Measurements from ENCODE around the gene ELOVL4.

The ELOVL4 gene

DNA sequence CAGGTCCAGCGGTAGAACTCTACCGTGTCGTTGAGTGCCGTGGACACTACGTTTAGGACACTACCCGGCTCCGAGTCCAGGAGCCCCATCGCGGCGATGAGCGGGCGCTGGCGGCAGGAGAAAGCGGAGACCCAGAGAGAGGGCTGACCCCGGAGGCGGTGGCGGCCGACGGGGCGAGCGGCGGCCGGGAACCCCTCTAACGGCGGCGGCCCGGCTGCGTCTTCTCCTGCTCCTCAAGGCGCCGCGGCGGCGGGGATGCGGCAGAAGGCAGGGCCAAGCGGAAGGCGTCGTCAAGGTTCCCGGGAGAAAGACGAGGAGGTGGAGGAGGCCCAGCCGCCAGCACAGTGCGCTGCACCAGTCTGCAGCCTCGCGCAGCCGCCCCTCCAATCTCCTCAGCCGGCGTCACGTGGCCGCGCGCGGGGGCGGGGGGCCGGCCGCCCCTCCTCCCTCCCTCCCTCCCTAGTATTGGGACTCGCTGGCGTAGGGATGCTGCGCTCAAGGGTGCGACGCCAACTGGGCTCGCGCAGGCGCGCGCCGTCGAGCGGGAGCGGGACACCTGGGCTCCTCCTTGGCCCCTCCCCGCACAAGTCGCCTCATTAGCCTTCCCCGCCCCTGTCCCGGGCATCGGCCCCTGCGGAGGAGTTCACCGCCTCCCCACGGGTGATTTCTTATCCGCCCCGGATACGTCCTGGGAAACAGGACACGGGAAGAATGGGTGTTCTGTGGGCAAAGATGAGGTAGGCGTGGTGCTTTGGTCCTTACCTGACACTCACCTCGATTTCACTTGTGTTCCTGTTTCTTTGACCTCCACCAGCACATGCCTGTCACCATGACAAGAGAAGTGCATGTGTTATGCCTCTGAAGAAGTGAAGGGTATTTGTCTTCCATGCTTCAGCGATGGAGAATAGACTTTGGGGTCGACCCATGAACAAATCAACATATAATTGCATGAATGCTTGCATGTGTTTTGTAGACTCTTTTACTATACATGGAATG lies at the start of gene ELOVL4:
ELOVL4 (minus strand) TSS at position 363 of the 996 bp plus-strand sequence; CDS start at position 89, 274 bp downstream.
- no peak for DNase-seq

DNA sequence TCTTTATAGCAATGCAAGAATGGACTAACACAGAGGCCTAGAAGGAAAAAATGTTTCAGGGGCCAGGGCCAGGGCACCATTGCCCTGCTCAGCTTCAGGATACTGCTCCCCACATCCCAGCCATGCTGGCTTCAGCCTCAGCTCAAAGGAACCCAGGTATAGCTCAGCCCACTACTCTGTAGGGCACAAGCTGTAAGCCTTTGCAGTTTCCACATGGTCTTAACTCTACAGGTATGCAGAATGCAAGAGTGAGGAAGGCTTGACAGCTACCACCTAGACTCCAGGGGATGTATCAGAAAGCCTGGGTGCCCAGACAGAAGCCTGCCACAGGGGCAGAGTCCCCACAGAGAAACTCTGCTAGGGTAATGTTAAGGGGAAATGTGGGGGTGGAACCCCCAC lies 46.6 kb upstream of the ELOVL4 start:
- no peak for DNase-seq

DNA sequence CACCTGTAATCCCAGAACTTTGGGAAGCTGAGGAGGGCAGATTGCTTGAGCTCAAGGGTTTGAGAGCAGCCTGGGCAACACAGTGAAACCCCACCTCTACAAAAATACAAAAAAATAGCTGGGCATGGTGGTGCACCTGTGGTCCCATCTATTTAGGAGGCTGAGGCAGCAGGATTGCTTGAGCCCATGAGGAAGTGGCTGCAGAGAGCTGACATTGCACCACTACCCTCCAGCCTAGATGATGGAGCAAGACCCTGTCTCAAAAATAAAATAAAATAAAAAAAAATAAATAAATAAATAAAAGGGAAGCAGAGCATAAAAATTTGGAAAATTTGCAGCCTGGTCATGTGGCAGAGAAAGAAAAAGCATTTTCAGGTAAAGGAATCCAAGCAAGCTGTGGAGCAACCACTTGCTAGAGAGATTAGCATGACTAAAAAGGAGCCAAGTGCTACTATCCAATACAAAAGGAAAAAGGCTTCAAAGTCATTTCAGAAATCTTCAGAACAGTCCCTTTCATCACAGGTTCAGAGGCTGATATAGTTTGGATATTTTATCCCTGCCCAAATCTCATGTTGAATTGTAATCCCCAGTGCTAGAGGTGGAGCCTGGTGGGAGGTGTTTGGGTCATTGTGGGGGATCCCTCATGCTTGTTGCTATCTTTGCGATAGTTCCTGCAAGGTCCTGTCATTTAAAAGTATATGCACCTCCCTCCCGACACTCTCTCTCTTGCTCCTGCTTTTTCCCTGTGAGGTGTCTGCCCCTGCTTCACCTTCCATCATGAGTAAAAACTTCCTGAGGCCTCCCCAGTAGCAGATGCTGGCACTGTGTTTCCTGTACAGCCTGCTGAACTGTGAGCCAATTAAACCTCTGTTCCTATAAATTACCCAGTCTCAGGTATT lies 45.9 kb upstream of the ELOVL4 start:
- no peak for DNase-seq

DNA sequence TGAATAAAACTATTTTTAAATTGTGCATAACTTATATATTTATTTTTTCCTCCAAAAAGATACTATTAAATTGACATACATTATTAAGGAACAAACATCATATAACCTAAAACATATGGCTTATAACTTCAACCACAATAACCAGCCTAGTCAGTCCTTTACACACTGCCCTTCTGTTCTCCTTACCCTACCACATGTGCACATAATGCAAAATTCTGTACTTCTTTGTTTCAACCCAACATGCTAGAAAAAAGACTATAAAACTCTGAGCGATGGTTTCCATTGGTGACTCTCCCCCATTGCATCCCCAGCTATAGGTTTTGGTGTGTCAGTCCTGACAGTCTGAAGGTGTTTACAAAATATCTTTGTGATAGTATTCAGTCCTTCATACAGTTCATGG lies 42.3 kb upstream of the ELOVL4 start:
- DNase-seq: no peak

DNA sequence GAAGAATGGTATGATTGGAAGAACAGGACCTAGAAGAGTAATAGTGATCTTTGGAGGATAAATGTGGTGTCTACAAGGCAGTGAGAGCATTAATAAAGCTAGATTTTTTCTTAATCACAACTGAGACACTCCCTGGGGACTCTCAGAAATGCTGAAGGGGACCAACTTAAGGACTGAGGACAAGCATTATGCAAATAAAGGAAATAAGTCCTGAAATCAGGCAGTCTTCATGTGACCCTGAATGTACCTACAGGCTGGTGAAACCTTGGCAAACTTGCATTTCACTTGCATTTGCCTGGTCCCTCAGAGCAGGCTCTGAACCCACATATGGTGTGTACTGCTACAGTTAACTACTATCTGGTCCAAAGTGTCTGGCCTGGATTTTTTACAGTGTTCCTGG lies 37.8 kb upstream of the ELOVL4 start:
- no peak for DNase-seq

DNA sequence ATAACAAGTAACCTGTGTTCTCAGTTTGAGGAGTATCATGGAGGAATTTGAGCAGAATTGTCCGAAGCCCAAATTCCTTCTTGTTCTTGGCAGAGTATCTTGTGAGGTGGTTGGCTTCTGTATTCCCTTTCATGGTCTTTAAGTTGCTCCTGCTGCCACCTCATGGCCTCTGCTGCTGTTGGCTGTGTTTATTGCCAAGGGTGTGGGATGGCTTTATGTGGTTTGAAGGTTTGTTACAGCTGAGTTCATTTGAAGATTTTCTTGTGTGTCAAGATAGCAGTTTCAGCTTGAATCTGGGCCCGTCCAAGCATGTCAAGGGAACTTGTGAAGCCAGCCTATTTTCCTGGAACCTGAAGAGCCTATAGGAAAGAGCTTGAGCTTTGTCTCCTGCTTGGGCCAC lies 36.9 kb upstream of the ELOVL4 start:
- peak; percentile 6 for DNase-seq

DNA sequence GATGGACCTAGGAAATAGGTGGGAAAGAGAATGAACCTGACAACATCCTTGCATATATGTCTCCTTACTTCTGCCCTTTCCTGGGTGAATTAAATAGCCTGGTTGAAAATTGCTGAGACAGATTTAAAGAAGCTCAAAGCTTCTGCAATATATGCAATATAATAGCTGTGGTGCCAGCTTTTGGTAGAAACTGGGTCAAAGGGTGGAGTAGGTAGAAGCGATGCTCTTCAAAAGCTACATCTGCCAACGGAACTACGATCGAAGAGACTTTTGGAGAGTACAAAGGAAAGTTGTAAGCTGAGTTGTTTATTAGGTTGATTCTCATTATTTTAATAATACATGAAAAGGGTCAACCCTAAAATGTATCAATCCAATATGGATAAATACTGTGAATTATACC lies 34.3 kb upstream of the ELOVL4 start:
- DNase-seq: no peak

DNA sequence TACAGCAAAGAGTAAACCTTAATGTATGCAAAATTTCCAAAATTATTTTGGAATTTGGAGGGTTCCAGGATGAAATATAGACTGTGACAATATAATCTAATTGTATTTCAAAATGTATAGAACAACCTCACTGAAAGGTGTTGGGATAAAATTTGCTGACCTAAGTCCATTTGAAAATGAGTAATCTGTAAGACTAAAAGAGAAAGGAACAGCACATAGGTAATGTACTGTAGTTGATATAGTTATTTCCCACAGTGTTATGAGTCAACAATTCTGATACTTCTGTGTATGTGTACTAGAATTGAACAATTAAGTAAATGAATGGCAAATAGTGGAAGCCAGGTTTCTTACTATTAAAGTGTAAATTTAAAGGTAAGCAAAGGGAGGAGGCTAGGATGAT lies 23.8 kb upstream of the ELOVL4 start:
- no peak for DNase-seq

DNA sequence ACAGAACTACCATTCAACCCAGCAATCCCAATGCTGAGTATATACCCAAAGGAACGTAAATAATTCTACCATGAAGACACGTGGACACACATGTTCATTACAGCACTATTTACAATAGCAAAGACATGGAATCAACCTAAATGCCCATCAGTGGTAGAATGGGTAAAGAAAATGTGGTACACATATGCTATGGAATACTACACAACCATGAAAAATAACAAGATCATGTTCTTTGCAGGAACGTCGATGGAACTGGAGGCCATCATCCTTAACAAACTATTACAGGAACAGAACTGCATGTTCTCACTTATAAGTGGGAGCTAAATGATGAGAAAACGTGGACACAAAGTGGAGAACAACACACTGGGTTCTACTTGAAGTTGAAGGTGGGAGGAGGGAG lies 22.4 kb upstream of the ELOVL4 start:
- DNase-seq: no peak

DNA sequence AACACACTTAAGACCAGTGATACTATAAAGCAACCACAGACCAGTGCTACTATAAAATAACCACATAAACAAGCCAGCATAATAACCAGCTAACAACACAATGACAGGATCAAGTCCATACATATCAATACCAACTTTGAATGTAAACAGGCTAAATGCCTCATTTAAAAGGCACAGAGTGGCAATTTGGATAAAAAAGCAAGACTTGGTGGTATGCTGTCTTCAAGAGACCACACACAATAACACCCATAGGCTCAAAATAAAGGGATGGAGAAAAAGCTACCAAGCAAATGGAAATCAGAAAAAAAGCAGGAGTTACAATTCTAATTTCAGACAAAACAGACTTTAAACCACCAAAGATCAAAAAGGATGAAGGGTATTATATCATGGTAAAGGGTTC lies 19.8 kb upstream of the ELOVL4 start:
- no peak for DNase-seq

DNA sequence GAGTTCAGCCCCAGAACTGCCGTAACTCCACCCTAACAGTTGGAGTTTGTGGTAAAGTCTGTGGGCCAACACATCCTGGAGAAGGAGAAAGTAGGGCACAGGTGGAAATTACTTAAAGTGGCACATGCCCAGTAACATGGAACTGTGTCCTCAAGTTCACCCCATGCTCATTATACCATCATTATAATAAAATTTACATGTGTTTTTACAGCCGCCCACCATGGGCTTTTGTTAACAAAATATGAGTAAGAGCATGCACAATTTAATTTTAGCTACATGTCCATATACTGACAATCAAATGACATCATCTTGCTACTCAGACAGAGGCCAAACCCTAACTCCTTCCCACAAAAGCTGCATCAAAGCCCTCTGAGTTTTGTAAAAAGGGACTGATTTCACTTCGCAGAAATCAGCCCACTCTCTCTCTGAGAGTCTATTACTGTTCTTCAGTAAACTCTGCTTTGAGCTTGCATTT lies 17.3 kb upstream of the ELOVL4 start:
- DNase-seq: no peak

DNA sequence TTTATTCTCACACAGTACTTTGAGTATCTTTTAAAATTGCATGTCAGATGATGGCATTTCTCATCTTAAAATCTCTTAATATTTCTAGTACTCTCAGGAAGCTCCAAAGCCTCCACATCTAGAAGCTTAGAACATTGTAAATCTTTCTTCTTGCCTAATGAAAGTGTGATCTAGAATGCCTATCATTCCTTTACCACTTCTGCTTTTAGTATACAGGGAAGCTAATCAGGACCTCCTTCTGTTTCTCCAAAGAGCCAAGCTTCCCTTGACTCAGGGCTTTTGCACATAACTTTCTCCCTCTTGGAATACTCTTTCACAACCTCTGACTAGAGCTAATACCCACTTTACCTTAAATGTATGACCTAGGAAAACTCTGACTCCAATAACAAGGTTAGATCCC lies 7.5 kb upstream of the ELOVL4 start:
- no peak for DNase-seq

DNA sequence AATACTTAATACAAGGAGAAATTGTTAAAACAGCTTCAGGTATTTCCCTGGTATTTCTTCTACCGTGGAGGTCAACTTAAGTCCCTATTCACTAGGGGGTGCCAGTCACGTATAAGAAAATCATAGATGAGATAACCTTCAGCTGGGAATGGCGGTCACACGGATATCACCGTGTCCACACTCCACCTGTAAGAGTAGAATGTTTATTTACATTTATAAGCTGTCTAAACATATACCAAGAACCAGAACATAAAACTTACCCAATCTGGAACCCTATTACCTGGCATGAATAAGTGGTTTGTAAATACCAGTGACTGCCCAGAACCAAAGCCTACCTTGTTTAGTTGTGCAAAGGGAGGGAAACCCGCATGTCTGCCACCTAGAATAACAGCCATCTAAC lies 1.9 kb upstream of the ELOVL4 start:
- DNase-seq: no peak

DNA sequence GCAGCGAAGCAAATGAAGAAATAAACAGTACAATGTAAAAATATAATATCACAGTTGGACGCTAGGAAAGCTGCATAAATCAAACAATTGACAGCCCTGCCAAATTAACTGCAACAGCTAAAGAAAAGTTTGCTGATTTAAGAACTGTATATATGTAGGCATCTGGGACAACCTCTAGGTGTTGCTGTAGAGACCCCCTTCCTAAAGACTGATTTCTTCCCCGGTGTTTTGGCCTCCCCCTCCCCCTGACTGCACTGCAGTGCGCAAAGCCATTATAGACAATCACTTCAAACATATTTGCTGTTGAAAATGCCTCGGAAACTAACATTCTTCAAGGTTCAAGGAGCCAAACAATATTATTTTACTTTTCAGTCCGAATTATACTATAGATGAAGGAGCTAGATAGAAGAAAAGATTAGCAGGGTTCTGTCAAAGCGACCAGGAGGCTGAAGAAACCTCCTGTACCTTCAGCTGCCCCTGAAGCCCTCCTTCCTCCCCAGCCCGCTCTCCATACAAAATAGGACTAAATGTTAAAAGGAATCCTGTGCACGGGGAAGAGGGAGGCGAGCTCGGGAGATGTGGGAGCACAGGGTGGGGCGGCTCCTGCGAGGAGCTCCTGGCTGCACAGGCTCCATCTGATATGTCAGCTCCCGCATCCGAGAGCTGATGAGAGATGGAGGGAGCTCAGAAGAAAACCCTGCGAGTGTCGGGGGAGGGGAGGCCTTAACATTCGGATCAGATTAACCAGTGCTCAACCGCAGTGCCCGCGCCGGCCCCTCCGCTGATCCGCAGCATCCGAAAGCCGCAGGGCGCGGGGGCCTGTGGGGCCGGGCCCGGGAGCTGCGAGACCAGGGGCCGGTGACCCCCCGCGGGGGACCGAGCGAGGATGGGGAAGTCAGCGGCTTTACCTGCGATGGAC lies 822 bp downstream of the ELOVL4 start:
- DNase-seq: no peak

DNA sequence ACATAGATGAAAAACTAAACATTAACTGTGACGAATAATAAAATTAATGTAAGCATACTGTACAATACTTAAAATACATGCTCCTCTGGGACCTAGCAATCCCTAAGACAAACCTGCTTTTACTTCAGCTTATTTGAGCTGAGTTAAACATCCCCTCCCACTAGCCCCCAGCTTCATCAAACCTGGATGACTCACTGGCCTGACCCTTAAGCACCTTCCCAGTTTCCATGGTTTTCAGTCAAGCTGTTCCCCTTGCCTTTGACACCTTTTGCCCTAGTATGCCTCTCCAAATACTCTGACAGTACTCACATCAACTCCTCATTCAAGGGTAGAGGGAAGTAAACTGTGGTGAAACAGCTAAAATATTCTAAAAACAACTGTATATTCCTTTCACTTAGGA lies 4.2 kb downstream of the ELOVL4 start:
- no peak for DNase-seq

DNA sequence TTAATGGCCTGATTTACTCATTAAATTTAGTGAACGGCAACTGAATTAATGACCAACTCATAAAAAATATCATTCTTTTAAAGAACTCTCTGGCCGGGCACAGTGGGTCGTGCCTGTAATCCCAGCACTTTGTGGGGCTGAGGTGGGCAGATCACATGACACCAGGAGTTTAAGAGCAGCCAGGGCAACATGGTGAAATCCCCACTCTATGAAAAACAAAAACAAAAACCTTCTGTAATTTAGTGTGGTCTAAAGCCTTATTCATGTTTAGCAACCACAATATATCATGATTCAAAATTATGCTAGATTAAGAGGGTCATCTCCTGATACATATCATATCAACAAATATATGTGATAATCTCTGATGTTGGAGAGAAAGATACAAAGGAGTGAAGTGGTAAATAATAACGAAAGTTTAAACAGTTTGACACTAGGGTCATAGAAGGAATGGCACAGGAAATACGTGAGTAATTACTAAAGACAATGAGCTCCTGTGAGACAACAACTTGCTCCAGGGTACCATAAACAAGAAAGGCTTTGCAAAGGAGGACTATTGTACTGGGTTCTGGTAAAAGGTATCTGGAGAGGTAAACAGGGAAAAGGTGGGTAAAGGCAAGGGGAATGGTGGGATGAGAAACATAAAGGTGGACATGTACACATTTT lies 5.7 kb downstream of the ELOVL4 start:
- no peak for DNase-seq

DNA sequence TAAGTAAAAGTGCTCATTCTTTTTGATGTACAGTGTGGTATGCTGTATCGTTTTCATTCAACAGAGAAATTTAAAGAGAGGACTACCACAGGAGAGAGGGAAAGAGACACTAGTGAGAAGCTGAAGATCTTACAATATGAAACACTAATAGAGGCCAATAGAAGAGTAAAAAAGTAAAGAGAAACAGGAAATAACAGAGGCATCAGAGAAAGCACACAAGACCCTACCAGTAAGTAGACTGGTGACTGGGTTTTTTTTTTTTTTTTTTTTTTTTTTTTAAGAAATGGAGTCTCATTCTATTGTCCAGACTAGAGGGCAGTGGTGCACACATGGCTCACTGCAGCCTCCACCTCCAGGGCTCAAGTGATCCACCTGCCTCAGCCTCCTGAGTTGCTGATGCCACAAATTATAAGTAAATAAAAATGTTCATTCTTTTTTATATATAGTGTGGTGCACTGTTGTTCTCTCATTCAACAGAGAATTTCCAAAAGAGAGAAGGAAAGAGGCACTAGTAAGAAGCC lies 18.8 kb downstream of the ELOVL4 start:
- DNase-seq: no peak

DNA sequence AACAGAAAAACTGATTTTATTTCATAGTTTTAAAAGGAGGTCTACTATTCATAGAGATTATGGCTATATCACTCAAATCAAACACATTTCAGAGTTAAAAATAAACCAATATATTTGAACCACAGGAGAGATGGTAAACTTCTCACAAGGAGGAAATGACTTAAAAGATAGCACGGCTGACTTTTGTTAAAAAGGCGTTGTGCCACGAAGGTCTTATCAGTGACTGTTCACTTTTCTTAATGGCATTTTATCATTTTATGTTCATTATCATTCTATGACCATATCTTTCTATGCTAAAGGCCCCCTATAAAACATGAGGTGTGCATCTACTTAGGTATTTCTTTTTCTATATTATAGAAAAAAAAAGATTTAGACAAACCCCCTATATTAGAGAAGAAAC lies 19.6 kb downstream of the ELOVL4 start:
- no peak for DNase-seq

DNA sequence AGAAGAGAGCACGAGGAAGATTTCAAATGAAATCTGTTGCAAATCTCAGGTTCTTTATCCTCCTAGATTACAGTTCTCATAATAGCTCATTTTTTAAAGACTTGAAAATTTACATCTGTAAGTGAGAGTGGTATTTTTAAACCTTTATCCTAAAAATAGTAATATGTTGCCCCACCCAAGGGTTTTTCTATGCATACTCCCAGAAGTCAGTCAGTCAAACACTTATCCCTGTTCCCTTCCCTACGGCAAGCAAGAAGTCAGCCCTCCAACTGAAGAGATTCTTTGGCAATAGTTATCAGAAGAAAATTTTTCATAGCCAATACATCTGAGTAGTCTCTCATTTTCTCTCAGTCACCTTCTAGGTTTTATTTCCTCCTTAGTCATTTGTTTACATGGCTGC lies 24.1 kb downstream of the ELOVL4 start:
- DNase-seq: no peak

DNA sequence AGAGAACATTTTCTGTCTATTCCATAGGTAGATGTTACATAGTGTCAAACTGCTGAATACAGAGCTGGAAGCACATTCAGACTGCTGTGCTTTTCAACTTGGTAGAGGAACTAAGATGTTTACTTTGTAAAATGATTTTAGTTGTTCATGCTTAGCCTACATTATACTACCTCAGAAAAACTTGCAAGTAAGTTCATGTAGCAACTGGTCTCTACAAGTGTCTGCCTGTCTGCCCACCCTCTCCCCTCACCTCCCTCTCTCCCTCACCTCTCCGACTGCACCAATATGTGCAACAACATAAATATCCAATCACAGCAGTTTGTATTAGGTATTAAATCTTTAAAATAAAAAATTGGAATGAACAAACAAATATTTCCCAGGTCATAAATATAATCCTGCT lies 25.3 kb downstream of the ELOVL4 start:
- no peak for DNase-seq

DNA sequence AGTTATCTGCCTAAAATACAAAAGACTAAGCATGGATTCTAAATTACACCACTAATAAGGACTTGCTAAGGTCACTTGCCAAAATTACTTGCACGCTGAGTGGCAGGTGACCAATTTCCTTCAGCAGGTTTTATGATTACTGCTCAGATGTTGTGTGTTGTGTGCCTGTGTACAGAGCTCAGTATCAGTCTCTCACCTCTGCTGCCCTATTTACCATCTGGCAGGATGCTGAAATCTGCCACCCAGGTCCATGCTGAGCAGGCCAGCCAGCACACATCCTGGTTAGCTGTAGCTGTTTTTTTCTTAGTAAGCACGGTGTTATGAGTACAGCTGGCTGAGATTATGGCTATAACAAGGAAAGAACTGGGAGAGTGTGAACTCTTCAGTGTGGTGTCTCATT lies 34.0 kb downstream of the ELOVL4 start:
- DNase-seq: no peak

DNA sequence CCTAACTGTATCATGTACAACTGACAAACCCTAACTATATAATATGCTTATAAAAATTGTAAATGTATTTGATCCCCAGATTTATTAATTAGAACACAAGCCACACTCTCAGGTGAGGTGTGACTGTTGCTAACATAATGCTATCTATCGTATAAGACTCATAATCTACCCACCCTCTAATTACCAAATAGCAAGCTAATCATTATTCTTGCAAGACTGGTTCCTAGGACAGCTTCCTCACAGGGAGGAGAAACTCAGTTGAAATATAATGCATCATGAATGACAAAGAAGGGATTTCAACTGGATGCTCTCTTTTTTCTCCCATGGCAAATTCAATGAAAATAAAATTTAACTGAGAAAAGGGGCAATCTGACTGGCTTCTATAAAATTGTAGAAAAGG lies 35.4 kb downstream of the ELOVL4 start:
- DNase-seq: no peak

Measured in NCI-H226 (cell line).